Measurements from ENCODE around the gene KRTAP20-3.

- no peak for TF ChIP-seq CTCF (IDR thresholded peaks at IDR 0.05)
- no peak for TF ChIP-seq POLR2A (IDR thresholded peaks at IDR 0.05)
Observed at GRCh38 chr21:30615199-30615598, 27.5 kb upstream of the KRTAP20-3 start.

All from heart left ventricle (tissue), 13 donors.